ENCODE measurements around the gene GPD1. TPM values are rescaled to one million over a fixed set of nuclear protein-coding genes. Genes with fewer than 3 reads are reported as not detected.

GPD1 gene
- total RNA-seq, 1 donor from 2014 or later, result 9.0 TPM

DNA sequence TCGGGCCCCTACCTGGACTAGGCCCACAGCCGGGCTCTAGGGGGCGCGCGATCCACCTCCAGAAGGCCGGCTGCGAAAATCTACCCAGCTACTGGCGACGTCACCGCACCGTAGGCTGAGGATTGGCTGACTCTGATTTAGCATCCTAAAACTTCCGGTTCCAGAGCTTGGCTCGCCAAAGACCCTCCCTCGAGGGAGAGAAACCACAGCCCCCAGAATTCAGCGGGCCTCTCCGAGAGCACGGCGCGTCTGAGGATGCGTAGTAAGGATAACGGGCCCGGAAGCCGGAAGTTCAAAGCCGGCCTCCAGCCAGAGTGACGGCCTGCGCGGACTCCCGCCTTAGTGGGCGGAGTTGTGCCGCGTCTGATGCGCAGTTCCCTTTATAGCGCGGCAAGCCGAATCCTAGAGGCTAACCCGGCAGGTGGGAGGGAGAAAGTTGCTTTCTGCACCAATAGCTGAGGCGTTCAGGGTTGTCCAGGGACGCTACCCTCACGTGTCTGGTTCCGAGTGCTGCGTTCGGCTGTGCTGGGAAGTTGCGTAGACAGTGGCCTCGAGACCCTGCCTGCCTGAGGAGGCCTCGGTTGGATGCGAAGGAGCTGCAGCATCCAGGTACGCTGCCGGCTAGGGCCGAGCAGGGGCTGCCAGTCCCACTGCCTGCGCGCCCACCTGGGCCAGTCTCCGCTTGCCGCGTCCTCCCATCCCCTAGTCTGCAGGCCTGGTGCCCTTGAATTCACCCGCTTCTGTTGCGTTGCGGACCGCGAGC, 8.1 kb downstream of the GPD1 start, which contains the start of gene COX14:
Gene COX14, plus strand, starts transcription at position 544 of the 763 bp plus-strand sequence. CDS start 7,808 bp downstream, outside the sequence.
- peak; percentile 99 for DNase-seq (ENCODE audit: extremely low spot score, unreplicated experiment)
- Mint-ChIP-seq H3K4me3 (peak within 1 kb of the TSS; percentile 100), H3K9me3 (no peaks in the 10 kb centered on the region), H3K36me3 (peaks cover 8% of the 10 kb centered on the region), H3K27ac (peak within 1 kb of the TSS; percentile 100), H3K4me1 (ENCODE audit: unreplicated experiment) (peaks cover 37% of the 10 kb centered on the region), H3K27me3 (no peaks in the 10 kb centered on the region)
- TF ChIP-seq, protein P1, sequence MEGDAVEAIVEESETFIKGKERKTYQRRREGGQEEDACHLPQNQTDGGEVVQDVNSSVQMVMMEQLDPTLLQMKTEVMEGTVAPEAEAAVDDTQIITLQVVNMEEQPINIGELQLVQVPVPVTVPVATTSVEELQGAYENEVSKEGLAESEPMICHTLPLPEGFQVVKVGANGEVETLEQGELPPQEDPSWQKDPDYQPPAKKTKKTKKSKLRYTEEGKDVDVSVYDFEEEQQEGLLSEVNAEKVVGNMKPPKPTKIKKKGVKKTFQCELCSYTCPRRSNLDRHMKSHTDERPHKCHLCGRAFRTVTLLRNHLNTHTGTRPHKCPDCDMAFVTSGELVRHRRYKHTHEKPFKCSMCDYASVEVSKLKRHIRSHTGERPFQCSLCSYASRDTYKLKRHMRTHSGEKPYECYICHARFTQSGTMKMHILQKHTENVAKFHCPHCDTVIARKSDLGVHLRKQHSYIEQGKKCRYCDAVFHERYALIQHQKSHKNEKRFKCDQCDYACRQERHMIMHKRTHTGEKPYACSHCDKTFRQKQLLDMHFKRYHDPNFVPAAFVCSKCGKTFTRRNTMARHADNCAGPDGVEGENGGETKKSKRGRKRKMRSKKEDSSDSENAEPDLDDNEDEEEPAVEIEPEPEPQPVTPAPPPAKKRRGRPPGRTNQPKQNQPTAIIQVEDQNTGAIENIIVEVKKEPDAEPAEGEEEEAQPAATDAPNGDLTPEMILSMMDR (conservative IDR thresholded peaks at IDR 0.05), result peak; percentile 95

DNA sequence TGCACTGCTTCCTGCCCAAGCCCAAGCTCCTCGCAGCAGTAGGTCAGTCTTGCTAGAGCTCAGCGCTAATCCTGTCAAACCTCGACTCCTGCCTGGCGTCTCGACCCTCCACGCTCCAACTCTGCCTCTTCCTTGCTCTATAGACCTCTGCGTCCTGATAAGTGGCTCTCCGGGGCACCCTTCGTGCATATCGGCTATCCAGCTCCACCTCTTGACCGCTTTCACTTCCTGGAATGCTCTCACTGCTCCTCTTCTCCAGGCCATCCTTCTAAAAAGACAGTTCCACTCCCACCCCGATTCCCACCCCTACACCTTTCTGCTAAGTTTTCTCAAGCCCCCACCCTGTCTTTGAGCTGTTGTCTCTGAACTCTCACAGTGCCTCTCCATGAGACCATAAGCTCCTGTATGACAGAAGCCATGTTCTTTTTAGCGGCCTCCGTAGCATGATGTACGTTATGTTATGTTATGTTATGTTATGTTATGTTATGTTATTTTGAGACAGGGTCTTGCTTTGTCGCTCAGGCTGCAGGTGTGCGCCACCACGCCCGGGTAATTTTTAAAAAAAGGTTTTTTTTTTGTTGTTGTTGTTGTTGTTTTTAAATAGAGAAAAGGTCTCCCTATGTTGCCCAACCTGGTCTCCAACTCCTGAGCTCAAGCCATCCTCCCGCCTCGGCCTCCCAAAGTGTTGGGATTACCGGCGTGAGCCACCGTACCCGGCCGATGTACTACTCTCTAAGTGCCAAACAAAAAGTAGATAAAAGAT, 8.8 kb downstream of the GPD1 start:
- Mint-ChIP-seq H3K27me3 (no peaks in the 10 kb centered on the region), H3K9me3 (no peaks in the 10 kb centered on the region)
- TF ChIP-seq, protein P1 (conservative IDR thresholded peaks at IDR 0.05), result no peak

GRCh38 chr12:50117057-50117622, 13.3 kb downstream of the GPD1 start:
- Mint-ChIP-seq H3K9me3 (no peaks in the 10 kb centered on the region), H3K27ac (no peak overlapping the region), H3K27me3 (no peaks in the 10 kb centered on the region), H3K4me1 (ENCODE audit: unreplicated experiment) (peaks cover 15% of the 10 kb centered on the region), H3K36me3 (peaks cover 14% of the 10 kb centered on the region), H3K4me3 (no peak overlapping the region)
- TF ChIP-seq, protein P1 (conservative IDR thresholded peaks at IDR 0.05), result no peak
- no peak for DNase-seq (ENCODE audit: extremely low spot score, unreplicated experiment)

More for the DNA sequence above, 8.8 kb downstream of the GPD1 start:
- H3K4me1 Mint-ChIP-seq (ENCODE audit: unreplicated experiment), result peaks cover 37% of the 10 kb centered on the region
- peak overlapping the region; percentile 100 for H3K4me3 Mint-ChIP-seq
- DNase-seq (ENCODE audit: extremely low spot score, unreplicated experiment), result no peak
- H3K36me3 Mint-ChIP-seq, result peaks cover 8% of the 10 kb centered on the region
- H3K27ac Mint-ChIP-seq, result peak overlapping the region; percentile 100

GRCh38 chr12:50119387-50119786, 15.6 kb downstream of the GPD1 start:
- no peak overlapping the region for H3K27ac Mint-ChIP-seq
- TF ChIP-seq, protein P1 (conservative IDR thresholded peaks at IDR 0.05), result no peak
- peaks cover 20% of the 10 kb centered on the region for H3K36me3 Mint-ChIP-seq
- no peaks in the 10 kb centered on the region for H3K9me3 Mint-ChIP-seq
- no peak for DNase-seq (ENCODE audit: extremely low spot score, unreplicated experiment)
- H3K27me3 Mint-ChIP-seq, result no peaks in the 10 kb centered on the region
- H3K4me1 Mint-ChIP-seq (ENCODE audit: unreplicated experiment), result peaks cover 6% of the 10 kb centered on the region
- no peak overlapping the region for H3K4me3 Mint-ChIP-seq

GRCh38 chr12:50120521-50120920, 16.7 kb downstream of the GPD1 start:
- no peak for DNase-seq (ENCODE audit: extremely low spot score, unreplicated experiment)
- TF ChIP-seq, protein P1 (conservative IDR thresholded peaks at IDR 0.05), result no peak
- no peaks in the 10 kb centered on the region for H3K9me3 Mint-ChIP-seq
- peaks cover 21% of the 10 kb centered on the region for H3K36me3 Mint-ChIP-seq
- no peak overlapping the region for H3K4me3 Mint-ChIP-seq
- peaks cover 3% of the 10 kb centered on the region for H3K4me1 Mint-ChIP-seq (ENCODE audit: unreplicated experiment)
- no peaks in the 10 kb centered on the region for H3K27me3 Mint-ChIP-seq
- no peak overlapping the region for H3K27ac Mint-ChIP-seq

Data from type B pancreatic cell (in vitro differentiated cells).